SK-N-MC (cell line): ENCODE measurements around the gene KRTAP10-8.

Experiments used
- EZH2 ChIP-seq: fragments of 200-600 bp; sonication (generic); IDR thresholded peaks from one replicate; pipeline ENCODE4 v1.6.1; 2017; ENCODE audit warnings: antibody characterized with exemption
- FOXP2 ChIP-seq: optimal IDR thresholded peaks from 2 replicates; pipeline ENCODE3; 2011; ENCODE audit warnings: mild to moderate bottlenecking, moderate library complexity; ENCODE audit not compliant: insufficient read depth; ENCODE audit errors: extremely low read length, control extremely low read depth
- POLR2AphosphoS5 ChIP-seq: IDR thresholded peaks from 2 replicates; pipeline ENCODE4 v1.6.1; 2012; ENCODE audit warnings: mild to moderate bottlenecking, low read depth, low read length, borderline replicate concordance

- no peak for TF ChIP-seq EZH2
- TF ChIP-seq POLR2AphosphoS5 = no peak
- no peak for TF ChIP-seq FOXP2
Measured at GRCh38 chr21:44613386-44614155, 1.7 kb downstream of the KRTAP10-8 start.
